GM12891 (cell line): ENCODE measurements around the gene TMEM51.

Experiments
- POLR2A ChIP-seq: IDR thresholded peaks from 2 replicates; pipeline ENCODE4 v1.6.1; 2011; ENCODE audit warnings: low read depth, low read length, control low read depth
- POLR2AphosphoS5 ChIP-seq: IDR thresholded peaks from 2 replicates; pipeline ENCODE4 v1.6.1; 2011; ENCODE audit warnings: low read depth, low read length, control low read depth
- TAF1 ChIP-seq: IDR thresholded peaks from 2 replicates; pipeline ENCODE4 v1.6.1; 2011; ENCODE audit warnings: low read depth, low read length, control low read depth

GRCh38 chr1:15191770-15192169 is 38.2 kb downstream of the TMEM51 start:
- TF ChIP-seq POLR2A (no peak), TAF1 (no peak), POLR2AphosphoS5 (no peak)
